DND-41 (cell line): ENCODE measurements around the gene FHIT.
A peak's percentile ranks its signal among the peaks of the same experiment; 100 is the strongest.

Experiments
- ATAC-seq: fragments of 200-7000 bp; cut with Tn5 transposase; 3 replicates; pipeline ENCODE4 v1.9.1; 2021; ENCODE audit warnings: low read depth; ENCODE audit not compliant: insufficient read depth
- DNase-seq: peaks from one replicate; pipeline ENCODE4 v3.0.0-alpha.2; 2020
- H2AFZ ChIP-seq: 2 replicates; pipeline ENCODE4 v1.6.0; 2012; ENCODE audit warnings: low read depth, low read length
- H3K27ac ChIP-seq: 2 replicates; pipeline ENCODE4 v1.5.1; 2012; ENCODE audit warnings: low read length, inconsistent platforms
- H3K27me3 ChIP-seq: fragments of 200-600 bp; sonication (generic); 2 replicates; pipeline ENCODE4 v1.6.0; 2012; ENCODE audit warnings: low read length, mild to moderate bottlenecking, inconsistent platforms; ENCODE audit not compliant: insufficient read depth, poor library complexity
- H3K36me3 ChIP-seq: 2 replicates; pipeline ENCODE4 v1.5.1; 2012; ENCODE audit warnings: low read length, inconsistent platforms; ENCODE audit not compliant: insufficient read depth
- H3K4me1 ChIP-seq: 2 replicates; pipeline ENCODE4 v1.5.1; 2012; ENCODE audit warnings: mild to moderate bottlenecking, low read length; ENCODE audit not compliant: insufficient read depth
- H3K4me2 ChIP-seq: 2 replicates; pipeline ENCODE4 v1.6.0; 2012; ENCODE audit warnings: mild to moderate bottlenecking, moderate library complexity, low read length, inconsistent platforms; ENCODE audit not compliant: insufficient read depth
- H3K4me3 ChIP-seq, 2 experiments: fragments of 200-600 bp in 1 of 2; shearing (Covaris generic) in 1 of 2; 2 replicates each; pipeline ENCODE4 v1.5.1; 2012 to 2016; ENCODE audit warnings: inconsistent platforms in 2 of 2, low read length in 2 of 2, mild to moderate bottlenecking in 2 of 2, low read depth in 1 of 2, moderate library complexity in 1 of 2
- H3K79me2 ChIP-seq: 2 replicates; pipeline ENCODE4 v1.6.0; 2012; ENCODE audit warnings: low read length, inconsistent platforms; ENCODE audit not compliant: insufficient read depth
- H3K9ac ChIP-seq: 2 replicates; pipeline ENCODE4 v1.6.0; 2012; ENCODE audit warnings: low read depth, mild to moderate bottlenecking, inconsistent platforms, low read length, moderate library complexity
- H3K9me3 ChIP-seq: 2 replicates; pipeline ENCODE4 v1.5.1; 2012; ENCODE audit warnings: low read length, moderate library complexity, mild to moderate bottlenecking, inconsistent platforms; ENCODE audit not compliant: insufficient read depth, severe bottlenecking
- H4K20me1 ChIP-seq: 2 replicates; pipeline ENCODE4 v1.6.0; 2012; ENCODE audit warnings: low read length; ENCODE audit not compliant: insufficient read depth
- CTCF ChIP-seq: IDR thresholded peaks from 2 replicates; pipeline ENCODE4 v1.5.1; 2012; ENCODE audit warnings: borderline replicate concordance, low read length, moderate library complexity, mild to moderate bottlenecking; ENCODE audit not compliant: poor library complexity, severe bottlenecking; ENCODE audit errors: extremely low read depth
- EZH2 ChIP-seq: IDR thresholded peaks from 3 replicates; pipeline ENCODE4 v1.6.1; 2012; ENCODE audit warnings: borderline replicate concordance, low read depth, mild to moderate bottlenecking, moderate library complexity, low read length, inconsistent platforms; ENCODE audit not compliant: severe bottlenecking

The FHIT gene

GRCh38 chr3:61253756-61254155 lies 2.5 kb upstream of the FHIT start:
- no peaks in the 10 kb centered on the region for H3K9me3 ChIP-seq
- DNase-seq, result no peak
- no peak overlapping the region for H2AFZ ChIP-seq
- no peak overlapping the region for H3K4me3 ChIP-seq
- no peaks in the 10 kb centered on the region for H4K20me1 ChIP-seq
- H3K27ac ChIP-seq, result no peak overlapping the region
- H3K36me3 ChIP-seq, result no peaks in the 10 kb centered on the region
- no peak overlapping the region for H3K4me2 ChIP-seq
- no peaks in the 10 kb centered on the region for H3K27me3 ChIP-seq
- ATAC-seq, result no peak
- peaks cover 31% of the 10 kb centered on the region for H3K4me1 ChIP-seq
- no peaks in the 10 kb centered on the region for H3K79me2 ChIP-seq
- TF ChIP-seq EZH2, result no peak
- TF ChIP-seq CTCF, result no peak
- no peak overlapping the region for H3K9ac ChIP-seq

GRCh38 chr3:61252836-61253235 lies 1.6 kb upstream of the FHIT start:
- Histone ChIP-seq H3K27ac (no peak overlapping the region), H3K4me1 (peaks cover 31% of the 10 kb centered on the region), H3K4me2 (peak overlapping the region; percentile 67; the same call in 1 of the 2 replicates), H3K79me2 (no peaks in the 10 kb centered on the region), H4K20me1 (no peaks in the 10 kb centered on the region), H3K36me3 (no peaks in the 10 kb centered on the region), H3K9me3 (no peaks in the 10 kb centered on the region), H2AFZ (no peak overlapping the region), H3K9ac (no peak overlapping the region), H3K27me3 (no peaks in the 10 kb centered on the region), H3K4me3 (no peak overlapping the region)
- TF ChIP-seq CTCF (no peak), EZH2 (no peak)
- DNase-seq (no peak), ATAC-seq (no peak)

GRCh38 chr3:61250784-61251173 lies 473 bp downstream of the FHIT start:
- DNase-seq (no peak), ATAC-seq (no peak)
- H3K27ac ChIP-seq, result peak overlapping the region; percentile 71
- peak overlapping the region; percentile 63 for H3K9ac ChIP-seq
- TF ChIP-seq EZH2, result no peak
- no peak for TF ChIP-seq CTCF
- no peaks in the 10 kb centered on the region for H3K36me3 ChIP-seq
- H2AFZ ChIP-seq, result peak overlapping the region; percentile 93
- H3K4me1 ChIP-seq, result peaks cover 31% of the 10 kb centered on the region
- H3K9me3 ChIP-seq, result no peaks in the 10 kb centered on the region
- H3K27me3 ChIP-seq, result no peaks in the 10 kb centered on the region
- peak overlapping the region; percentile 67 for H3K4me2 ChIP-seq
- H4K20me1 ChIP-seq, result no peaks in the 10 kb centered on the region
- H3K4me3 ChIP-seq, result peak overlapping the region; percentile 42 to 75; a peak in 3 of 4 replicates
- H3K79me2 ChIP-seq, result no peaks in the 10 kb centered on the region

GRCh38 chr3:61248496-61248895 lies 2.8 kb downstream of the FHIT start:
- H3K4me2 ChIP-seq, result no peak overlapping the region
- H3K36me3 ChIP-seq, result no peaks in the 10 kb centered on the region
- H3K4me1 ChIP-seq, result peaks cover 31% of the 10 kb centered on the region
- no peaks in the 10 kb centered on the region for H3K27me3 ChIP-seq
- H3K9ac ChIP-seq, result no peak overlapping the region
- TF ChIP-seq EZH2 (no peak), CTCF (no peak)
- no peaks in the 10 kb centered on the region for H3K9me3 ChIP-seq
- H2AFZ ChIP-seq, result no peak overlapping the region
- no peaks in the 10 kb centered on the region for H3K79me2 ChIP-seq
- ATAC-seq (no peak), DNase-seq (no peak)
- no peak overlapping the region for H3K4me3 ChIP-seq
- no peaks in the 10 kb centered on the region for H4K20me1 ChIP-seq
- no peak overlapping the region for H3K27ac ChIP-seq
